ENCODE data around the gene COX7A2. TPM values are rescaled to one million over a fixed set of nuclear protein-coding genes. Genes with fewer than 3 reads are reported as not detected.

COX7A2 gene
- total and polyA plus RNA-seq, 10 of the 15 experiments (the other 5 are each of a cell fraction or from before 2014, with no cell fraction given): 199 to 1,834 (median 576) TPM

DNA sequence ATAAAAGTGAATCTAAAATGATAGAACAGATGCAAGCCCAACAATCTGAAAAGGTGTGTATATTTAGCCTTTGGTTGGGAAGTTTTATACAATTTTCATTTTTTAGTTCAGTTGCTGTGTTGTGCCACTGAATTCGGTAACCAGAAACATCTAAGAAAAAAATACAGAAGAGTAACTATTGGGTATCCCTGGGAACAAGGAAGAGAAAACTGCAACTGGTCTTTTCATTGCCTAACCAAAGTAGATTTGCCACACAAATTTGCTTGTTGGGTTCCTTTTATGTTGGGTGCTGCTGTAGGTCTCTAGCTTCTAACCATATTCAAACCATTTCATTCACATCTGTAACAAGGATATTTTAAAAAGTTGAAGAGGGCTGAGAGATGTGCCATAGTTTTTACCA, 43.8 kb upstream of the COX7A2 start:
- BruUV-seq (replicated peaks): no TSS peak
- Histone ChIP-seq H3K36me3 (ENCODE audit: control insufficient read depth in 2 of 2, insufficient read depth in 2 of 2, low read length in 1 of 2) (0 out of 4 replicates have a peak, but pooled peaks cover 0 to 3% of the 10 kb centered on the region in 2 experiments), H3K9me3 (replicated peaks; ENCODE audit: control insufficient read depth, insufficient read depth, low read length) (no peaks in the 10 kb centered on the region), H3K4me2 (ENCODE audit: control insufficient read depth, insufficient read depth) (peak overlapping the region; percentile 52), H4K20me1 (ENCODE audit: control insufficient read depth, insufficient read depth) (no peaks in the 10 kb centered on the region), H3K9ac (ENCODE audit: control insufficient read depth, insufficient read depth, low read length) (no peak overlapping the region), H3K4me3 (peak overlapping the region; percentile 74), H3K79me2 (ENCODE audit: control insufficient read depth, insufficient read depth, low read length) (peaks cover 57% of the 10 kb centered on the region), H3K4me1 (ENCODE audit: control insufficient read depth, insufficient read depth, low read length) (no peaks in the 10 kb centered on the region), H3K27me3 (replicated peaks in 1 of 2; ENCODE audit: control insufficient read depth in 2 of 2, insufficient read depth in 2 of 2, low read length in 1 of 2) (no peaks in the 10 kb centered on the region), H3K27ac (ENCODE audit: control insufficient read depth, insufficient read depth) (peak overlapping the region; percentile 27; the same call in 1 of the 2 replicates), H2AFZ (ENCODE audit: control insufficient read depth, low read depth, low read length) (no peak overlapping the region)
- ChIA-PET CTCF (no interaction called here), SMC1A (ENCODE audit: uncharacterized antibody, unreplicated experiment) (interaction anchor here (1.2 to 12.7 kb wide), 2 partner anchors 9 to 17 kb away, joined by 5 to 196 read pairs; no protein-coding TSS in a partner anchor), RAD21 (ENCODE audit: unreplicated experiment) (interaction anchor here (1.1 to 1.9 kb wide), 2 partner anchors 10 to 19 kb away, joined by 3 to 5 read pairs; no protein-coding TSS in a partner anchor), POLR2A (no interaction called here)
- in situ Hi-C loops (cut with MboI): loop anchor here (10.0 kb wide), 1 partner anchor 467 kb away; no protein-coding TSS in a partner anchor
- intact Hi-C loops (cut with micrococcal nuclease; ENCODE audit: unreplicated experiment): no loop called here
- WGBS (ENCODE audit: insufficient coverage, insufficient replicate concordance, low lambda C conversion rate, missing lambda C conversion rate): 0% methylated on average over 1 of the region's 1 CpG
- FAIRE-seq (no peak), ATAC-seq (no peak), DNase-seq (ENCODE audit: low read depth, low spot score) (no peak)
- TF ChIP-seq HDAC6 (IDR thresholded peaks at IDR 0.05; ENCODE audit: unreplicated experiment) (no peak), TCF12 (IDR thresholded peaks at IDR 0.05; ENCODE audit: low read depth, low read length) (no peak), STAT1 (conservative IDR thresholded peaks at IDR 0.05) (no peak), SMARCA5 (IDR thresholded peaks at IDR 0.05) (no peak), ZNF24 (IDR thresholded peaks at IDR 0.05) (no peak), NR2C1 (IDR thresholded peaks at IDR 0.05) (no peak), GATAD2B (conservative IDR thresholded peaks at IDR 0.05; ENCODE audit: low read depth) (no peak), TAF1 (IDR thresholded peaks at IDR 0.05; ENCODE audit: borderline replicate concordance, low read depth, low read length) (no peak), CBFB (IDR thresholded peaks at IDR 0.05; ENCODE audit: low read depth) (no peak), ZNF622 (IDR thresholded peaks at IDR 0.05) (no peak), IKZF1 (conservative IDR thresholded peaks at IDR 0.05) (no peak)
- TF ChIP-seq, protein P1, sequence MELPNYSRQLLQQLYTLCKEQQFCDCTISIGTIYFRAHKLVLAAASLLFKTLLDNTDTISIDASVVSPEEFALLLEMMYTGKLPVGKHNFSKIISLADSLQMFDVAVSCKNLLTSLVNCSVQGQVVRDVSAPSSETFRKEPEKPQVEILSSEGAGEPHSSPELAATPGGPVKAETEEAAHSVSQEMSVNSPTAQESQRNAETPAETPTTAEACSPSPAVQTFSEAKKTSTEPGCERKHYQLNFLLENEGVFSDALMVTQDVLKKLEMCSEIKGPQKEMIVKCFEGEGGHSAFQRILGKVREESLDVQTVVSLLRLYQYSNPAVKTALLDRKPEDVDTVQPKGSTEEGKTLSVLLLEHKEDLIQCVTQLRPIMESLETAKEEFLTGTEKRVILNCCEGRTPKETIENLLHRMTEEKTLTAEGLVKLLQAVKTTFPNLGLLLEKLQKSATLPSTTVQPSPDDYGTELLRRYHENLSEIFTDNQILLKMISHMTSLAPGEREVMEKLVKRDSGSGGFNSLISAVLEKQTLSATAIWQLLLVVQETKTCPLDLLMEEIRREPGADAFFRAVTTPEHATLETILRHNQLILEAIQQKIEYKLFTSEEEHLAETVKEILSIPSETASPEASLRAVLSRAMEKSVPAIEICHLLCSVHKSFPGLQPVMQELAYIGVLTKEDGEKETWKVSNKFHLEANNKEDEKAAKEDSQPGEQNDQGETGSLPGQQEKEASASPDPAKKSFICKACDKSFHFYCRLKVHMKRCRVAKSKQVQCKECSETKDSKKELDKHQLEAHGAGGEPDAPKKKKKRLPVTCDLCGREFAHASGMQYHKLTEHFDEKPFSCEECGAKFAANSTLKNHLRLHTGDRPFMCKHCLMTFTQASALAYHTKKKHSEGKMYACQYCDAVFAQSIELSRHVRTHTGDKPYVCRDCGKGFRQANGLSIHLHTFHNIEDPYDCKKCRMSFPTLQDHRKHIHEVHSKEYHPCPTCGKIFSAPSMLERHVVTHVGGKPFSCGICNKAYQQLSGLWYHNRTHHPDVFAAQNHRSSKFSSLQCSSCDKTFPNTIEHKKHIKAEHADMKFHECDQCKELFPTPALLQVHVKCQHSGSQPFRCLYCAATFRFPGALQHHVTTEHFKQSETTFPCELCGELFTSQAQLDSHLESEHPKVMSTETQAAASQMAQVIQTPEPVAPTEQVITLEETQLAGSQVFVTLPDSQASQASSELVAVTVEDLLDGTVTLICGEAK (IDR thresholded peaks at IDR 0.05; ENCODE audit: borderline replicate concordance): no peak
- TF ChIP-seq, protein P2, sequence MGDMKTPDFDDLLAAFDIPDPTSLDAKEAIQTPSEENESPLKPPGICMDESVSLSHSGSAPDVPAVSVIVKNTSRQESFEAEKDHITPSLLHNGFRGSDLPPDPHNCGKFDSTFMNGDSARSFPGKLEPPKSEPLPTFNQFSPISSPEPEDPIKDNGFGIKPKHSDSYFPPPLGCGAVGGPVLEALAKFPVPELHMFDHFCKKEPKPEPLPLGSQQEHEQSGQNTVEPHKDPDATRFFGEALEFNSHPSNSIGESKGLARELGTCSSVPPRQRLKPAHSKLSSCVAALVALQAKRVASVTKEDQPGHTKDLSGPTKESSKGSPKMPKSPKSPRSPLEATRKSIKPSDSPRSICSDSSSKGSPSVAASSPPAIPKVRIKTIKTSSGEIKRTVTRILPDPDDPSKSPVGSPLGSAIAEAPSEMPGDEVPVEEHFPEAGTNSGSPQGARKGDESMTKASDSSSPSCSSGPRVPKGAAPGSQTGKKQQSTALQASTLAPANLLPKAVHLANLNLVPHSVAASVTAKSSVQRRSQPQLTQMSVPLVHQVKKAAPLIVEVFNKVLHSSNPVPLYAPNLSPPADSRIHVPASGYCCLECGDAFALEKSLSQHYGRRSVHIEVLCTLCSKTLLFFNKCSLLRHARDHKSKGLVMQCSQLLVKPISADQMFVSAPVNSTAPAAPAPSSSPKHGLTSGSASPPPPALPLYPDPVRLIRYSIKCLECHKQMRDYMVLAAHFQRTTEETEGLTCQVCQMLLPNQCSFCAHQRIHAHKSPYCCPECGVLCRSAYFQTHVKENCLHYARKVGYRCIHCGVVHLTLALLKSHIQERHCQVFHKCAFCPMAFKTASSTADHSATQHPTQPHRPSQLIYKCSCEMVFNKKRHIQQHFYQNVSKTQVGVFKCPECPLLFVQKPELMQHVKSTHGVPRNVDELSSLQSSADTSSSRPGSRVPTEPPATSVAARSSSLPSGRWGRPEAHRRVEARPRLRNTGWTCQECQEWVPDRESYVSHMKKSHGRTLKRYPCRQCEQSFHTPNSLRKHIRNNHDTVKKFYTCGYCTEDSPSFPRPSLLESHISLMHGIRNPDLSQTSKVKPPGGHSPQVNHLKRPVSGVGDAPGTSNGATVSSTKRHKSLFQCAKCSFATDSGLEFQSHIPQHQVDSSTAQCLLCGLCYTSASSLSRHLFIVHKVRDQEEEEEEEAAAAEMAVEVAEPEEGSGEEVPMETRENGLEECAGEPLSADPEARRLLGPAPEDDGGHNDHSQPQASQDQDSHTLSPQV (IDR thresholded peaks at IDR 0.05): no peak
- TF ChIP-seq, protein P3, sequence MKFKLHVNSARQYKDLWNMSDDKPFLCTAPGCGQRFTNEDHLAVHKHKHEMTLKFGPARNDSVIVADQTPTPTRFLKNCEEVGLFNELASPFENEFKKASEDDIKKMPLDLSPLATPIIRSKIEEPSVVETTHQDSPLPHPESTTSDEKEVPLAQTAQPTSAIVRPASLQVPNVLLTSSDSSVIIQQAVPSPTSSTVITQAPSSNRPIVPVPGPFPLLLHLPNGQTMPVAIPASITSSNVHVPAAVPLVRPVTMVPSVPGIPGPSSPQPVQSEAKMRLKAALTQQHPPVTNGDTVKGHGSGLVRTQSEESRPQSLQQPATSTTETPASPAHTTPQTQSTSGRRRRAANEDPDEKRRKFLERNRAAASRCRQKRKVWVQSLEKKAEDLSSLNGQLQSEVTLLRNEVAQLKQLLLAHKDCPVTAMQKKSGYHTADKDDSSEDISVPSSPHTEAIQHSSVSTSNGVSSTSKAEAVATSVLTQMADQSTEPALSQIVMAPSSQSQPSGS (IDR thresholded peaks at IDR 0.05; ENCODE audit: low read length): no peak
- TF ChIP-seq, protein P4, sequence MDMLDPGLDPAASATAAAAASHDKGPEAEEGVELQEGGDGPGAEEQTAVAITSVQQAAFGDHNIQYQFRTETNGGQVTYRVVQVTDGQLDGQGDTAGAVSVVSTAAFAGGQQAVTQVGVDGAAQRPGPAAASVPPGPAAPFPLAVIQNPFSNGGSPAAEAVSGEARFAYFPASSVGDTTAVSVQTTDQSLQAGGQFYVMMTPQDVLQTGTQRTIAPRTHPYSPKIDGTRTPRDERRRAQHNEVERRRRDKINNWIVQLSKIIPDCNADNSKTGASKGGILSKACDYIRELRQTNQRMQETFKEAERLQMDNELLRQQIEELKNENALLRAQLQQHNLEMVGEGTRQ (IDR thresholded peaks at IDR 0.05; ENCODE audit: borderline replicate concordance, low read depth, low read length): no peak

Measured in GM12878 (cell line).